Kidney glomerular epithelial cell (primary cell): ENCODE measurements around the gene RNASEH2C.
"Not testable (repeated sequence)": the region's sequence is repeated elsewhere in the genome, so short reads cannot be mapped to it uniquely, and the experiment has no call there.

Source experiments
- DNase-seq: peaks from one replicate; lab custom pipeline; 2025; lab: John Stamatoyannopoulos, UW

RNASEH2C gene

DNA sequence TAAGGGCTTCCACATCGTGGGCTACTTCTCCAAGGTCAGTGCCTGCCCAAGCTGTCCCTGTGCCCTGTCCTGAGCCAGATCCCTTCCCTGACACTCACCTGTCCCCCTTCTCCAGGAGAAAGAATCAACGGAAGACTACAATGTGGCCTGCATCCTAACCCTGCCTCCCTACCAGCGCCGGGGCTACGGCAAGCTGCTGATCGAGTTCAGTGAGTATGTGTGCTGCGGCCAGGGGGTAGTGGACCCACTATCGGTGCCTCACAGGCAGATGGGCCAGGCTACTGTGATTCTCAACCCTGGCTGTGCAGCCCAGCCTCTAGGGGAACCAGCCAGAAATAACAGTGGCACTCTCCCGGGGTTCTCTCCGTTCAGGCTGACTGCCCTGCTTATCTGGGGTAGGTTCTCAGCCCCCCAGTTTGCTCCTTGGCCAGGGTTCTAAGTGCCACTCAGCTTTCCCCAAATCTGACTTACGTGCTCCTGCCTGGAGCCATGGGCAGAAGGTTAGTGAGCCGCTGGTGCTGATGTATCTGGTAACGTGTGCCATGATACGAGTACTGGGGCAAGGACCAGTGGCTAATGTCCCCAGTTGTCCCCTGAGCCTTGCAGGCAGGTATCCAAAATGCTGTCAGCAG lies 3.7 kb downstream of the RNASEH2C start:
- no peak for DNase-seq

DNA sequence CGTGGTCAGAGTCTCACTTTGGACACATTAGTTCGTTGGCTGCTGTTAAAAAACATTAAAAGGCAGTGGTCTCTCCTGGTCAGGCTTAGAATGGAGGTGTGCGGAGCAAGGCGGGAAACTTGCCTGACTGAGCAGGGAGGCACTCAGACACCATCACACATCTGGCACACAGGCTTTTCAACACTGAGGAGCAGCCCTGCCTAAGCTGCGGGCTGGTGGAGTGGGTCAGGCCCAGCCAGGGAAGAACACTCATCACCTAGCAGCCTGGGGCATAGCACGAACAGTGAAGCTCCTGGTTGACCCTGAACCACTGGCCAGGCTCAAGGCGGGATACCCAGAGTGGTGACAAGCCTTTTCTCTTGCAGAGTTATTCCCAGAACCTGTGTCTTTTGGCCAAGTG lies 4.3 kb downstream of the RNASEH2C start:
- no peak for DNase-seq

DNA sequence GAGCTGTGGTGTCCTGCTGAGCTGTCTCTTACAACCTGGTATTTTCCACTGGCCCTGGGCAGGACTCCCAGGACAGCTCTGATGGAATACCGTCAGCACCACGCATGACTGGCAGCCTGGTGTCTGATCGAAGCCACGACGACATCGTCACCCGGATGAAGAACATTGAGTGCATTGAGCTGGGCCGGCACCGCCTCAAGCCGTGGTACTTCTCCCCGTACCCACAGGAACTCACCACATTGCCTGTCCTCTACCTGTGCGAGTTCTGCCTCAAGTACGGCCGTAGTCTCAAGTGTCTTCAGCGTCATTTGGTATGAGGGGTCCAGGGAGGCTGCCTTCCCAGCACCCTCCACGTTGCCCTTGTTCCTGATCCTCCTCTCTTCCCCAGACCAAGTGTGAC lies 6.2 kb downstream of the RNASEH2C start:
- no peak for DNase-seq

DNA sequence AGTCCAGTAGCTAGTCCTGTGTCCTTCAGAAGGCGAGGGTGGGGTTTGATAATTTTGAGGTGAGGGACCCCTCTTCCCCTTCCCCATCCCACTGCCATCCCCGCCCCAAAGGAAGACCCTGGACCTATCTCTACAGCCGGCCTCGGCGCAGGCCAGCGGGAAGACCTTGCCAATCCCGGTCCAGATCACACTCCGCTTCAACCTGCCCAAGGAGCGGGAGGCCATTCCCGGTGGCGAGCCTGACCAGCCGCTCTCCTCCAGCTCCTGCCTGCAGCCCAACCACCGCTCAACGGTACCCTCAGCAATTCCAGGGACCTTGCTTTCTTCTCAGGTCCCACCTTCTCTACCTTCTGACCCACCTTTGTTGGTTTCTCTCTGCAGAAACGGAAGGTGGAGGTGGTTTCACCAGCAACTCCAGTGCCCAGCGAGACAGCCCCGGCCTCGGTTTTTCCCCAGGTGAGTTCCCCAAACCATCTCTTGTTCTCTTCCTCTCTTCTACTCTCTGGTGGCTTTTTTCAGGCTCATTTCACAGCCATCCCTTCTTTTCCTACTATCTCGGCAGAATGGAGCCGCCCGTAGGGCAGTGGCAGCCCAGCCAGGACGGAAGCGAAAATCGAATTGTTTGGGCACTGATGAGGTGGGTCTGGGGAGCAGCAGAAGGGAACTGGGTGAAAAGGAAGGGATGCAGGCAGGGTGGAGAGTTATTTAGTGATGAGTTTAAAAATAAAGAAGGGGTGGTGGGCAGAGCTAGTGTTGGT lies 7.2 kb downstream of the RNASEH2C start:
- no peak for DNase-seq

DNA sequence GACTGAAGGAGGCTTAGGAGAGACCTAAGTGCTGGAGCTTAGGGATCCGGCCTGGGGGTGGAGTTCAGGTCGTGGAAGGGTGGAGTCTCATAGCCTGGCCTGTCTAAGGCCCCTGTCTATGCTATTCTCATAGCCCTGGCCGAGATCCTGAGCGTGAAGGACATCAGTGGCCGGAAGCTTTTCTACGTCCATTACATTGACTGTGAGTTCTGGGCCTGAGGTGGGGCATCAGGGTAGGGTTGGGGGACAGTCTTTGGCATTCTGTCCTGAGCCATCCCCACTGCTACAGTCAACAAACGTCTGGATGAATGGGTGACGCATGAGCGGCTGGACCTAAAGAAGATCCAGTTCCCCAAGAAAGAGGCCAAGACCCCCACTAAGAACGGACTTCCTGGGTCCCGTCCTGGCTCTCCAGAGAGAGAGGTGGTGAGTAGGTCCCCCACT lies 7.9 kb downstream of the RNASEH2C start:
- DNase-seq = no peak

DNA sequence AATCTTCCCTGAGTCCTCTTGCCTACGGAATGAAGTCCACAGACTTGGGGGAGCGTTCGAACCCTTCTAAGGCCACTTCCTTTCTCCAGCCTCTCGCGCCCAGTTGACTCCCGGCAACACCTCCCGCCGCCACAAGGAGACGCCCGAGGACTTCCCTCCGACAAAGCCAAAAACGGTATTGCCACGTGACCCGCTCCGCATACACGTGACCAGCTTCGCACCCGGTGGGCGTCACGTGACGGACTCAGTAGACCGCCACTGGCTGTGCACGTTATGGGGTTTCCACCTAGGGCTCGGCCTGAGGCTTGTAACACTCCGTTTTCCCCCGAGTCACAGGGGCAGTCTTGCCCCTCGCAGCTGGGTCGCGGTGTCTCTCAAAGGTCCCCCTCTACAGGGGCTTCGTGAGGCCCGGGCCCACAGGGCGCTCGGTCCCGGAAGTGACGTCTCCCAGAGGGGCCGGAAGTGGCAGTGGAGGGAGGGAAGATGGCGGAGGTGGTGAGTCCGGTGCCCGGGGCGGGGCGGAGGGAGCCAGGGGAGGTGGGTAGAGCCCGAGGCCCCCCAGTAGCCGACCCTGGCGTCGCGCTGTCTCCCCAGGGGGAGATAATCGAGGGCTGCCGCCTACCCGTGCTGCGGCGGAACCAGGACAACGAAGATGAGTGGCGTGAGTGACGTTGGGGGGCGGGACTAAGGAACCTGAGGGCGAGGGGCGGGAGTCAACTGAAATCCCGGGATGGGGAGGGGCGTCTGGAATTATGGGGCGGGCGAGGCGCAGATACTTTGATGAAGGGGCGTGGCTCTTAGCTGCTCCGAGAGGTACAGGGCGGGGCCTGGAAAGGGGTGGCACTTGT lies 8.6 kb downstream of the RNASEH2C start, which contains the start of gene KAT5:
Gene KAT5, plus strand, starts transcription at position 468 of the 848 bp plus-strand sequence. Its CDS starts 16 bp downstream, at position 484.
- peak; percentile 98 for DNase-seq

DNA sequence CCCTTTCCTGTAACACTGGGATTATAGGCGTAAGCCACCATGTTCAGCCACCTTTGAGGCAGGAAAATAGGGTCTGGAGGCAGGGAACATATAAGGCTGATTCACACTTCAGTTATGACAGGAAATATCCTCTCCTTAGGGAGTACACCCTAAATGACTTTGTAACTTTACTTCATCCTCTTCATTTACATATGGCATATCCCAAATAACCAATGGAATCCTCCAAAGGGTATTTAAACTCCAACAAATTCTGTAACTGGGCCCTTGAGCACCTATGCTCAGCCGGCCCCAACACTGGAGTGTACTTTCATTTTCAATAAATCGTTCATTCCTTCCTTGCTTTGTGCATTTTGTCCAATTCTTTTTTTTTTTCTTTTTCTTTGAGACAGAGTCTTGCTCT lies 10.2 kb downstream of the RNASEH2C start:
- no peak for DNase-seq

DNA sequence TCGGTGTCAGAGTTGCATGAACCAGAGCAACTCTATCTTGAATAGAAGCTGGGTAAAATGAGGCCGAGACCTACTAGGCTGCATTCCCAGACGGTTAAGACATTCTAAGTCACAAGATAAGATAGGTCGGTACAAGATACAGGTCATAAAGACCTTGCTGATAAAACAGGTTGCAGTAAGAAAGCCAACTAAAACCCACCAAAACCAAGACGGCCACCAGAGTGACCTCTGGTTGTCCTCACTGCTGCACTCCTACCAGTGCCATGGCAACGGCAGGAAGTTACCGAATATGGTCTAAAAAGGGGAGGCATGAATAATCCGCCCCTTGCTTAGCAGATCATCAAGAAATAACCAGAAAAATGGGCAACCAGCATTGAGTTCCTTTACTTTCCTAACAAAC lies 10.9 kb downstream of the RNASEH2C start:
- DNase-seq = no peak

DNA sequence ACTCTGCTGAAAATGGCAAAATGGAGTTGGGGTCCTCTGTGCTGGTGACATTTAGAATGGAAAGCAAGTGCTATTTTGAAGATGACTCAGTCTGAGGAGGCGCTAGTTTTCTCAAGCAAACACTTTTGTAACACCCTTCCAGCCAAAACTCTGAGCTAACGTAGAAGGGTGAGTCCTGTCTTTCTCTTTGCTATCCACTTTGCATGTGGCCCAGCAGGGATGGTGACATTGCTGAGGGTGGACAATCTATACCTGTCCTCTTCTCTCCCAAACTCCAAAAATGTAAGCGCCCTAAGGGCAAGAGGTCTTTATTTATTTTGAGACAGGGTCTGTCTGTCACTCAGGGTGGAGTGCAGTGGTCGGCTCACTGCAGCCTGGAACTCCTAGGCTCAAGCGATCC lies 12.1 kb downstream of the RNASEH2C start:
- no peak for DNase-seq

DNA sequence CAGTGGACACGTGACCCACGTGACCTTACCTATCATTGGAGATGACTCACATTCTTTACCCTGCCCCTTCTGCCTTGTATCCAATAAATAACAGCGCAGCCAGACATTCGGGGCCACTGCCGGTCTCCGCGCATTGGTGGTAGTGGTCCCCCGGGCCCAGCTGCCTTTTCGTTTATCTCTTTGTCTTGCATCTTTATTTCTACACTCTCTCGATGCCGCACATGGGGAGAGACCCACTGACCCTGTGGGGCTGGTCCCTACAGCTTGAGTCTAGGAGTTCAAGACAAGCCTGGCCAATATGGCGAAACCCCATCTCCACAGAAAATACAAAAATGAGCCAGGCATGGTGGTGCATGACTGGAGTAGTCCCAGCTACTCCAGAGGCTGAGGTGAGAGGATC lies 13.6 kb downstream of the RNASEH2C start:
- DNase-seq = not testable (repeated sequence)

DNA sequence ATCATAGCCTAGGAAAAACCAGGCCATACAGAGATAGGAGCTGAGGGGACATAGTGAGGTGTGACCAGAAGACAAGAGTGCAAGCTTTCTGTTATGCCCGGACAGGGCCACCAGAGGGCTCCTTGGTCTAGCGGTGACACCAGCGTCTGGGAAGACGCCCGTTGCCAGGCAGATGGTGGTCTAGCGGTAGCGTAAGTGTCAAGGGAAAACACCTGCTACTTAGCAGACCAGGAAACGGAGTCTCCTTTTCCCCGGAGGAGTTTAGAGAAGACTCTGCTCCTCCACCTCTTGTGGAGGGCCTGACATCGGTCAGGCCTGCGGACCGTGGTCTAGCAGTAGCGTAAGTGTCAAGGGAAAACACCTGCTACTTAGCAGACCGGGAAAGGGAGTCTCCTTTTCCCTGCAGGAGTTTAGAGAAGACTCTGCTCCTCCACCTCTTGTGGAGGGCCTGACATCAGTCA lies 14.3 kb downstream of the RNASEH2C start:
- DNase-seq = peak; percentile 3

DNA sequence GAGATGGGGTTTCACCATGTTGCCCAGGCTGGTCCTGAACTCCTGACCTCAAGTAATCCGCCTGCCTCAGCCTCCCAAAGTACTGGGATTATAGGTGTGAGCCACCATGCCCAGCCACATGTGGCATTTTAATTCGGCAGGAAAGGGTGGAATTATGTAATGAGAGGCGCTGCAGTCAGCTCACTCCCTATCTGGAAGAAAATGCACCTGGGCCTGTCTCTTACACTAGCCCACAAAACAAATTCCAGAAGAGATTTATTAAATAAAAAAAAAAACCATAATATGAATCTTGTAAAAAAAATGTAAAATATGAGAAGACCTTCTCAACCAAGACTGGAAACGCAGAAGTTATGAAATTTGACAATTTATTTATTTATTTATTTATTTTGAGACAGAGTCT lies 16.8 kb downstream of the RNASEH2C start:
- no peak for DNase-seq

DNA sequence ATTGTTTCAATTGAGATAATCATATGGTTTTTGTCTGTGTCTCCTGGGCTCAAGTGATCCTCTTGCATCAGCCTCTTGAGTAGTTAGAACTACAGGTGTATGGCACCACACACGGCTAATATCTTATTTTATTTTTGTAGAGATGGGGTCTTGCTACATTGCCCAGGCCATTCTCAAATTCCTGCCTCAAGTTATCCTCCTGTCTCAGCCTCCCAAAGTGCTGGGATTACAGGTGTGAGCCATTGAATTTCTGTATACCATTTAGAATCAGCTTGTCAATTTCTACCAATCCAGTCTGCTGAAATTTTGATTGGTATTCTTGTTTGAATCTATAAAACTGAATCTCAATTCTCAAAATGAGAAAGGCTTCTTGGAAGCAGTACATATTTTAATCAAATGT lies 18.9 kb downstream of the RNASEH2C start:
- no peak for DNase-seq

DNA sequence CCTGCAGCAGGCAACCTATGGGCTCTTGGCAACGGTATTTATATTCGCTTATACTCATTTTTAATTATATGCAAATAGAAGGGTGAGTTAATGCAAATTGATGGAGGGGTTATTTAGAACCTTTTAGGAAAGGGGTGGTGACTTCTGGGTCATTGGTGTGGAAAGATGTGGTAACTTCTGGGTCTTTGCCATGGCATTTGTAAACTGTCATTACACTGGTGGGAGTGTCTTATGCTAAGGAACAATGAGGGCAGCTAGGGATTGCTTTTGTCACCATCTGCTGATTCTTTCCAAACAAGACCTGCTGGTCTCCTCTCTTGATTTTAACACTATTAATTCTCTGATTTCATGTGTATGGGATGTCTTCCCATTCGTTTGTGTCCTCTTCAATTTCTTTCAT lies 20.2 kb downstream of the RNASEH2C start:
- DNase-seq = no peak

DNA sequence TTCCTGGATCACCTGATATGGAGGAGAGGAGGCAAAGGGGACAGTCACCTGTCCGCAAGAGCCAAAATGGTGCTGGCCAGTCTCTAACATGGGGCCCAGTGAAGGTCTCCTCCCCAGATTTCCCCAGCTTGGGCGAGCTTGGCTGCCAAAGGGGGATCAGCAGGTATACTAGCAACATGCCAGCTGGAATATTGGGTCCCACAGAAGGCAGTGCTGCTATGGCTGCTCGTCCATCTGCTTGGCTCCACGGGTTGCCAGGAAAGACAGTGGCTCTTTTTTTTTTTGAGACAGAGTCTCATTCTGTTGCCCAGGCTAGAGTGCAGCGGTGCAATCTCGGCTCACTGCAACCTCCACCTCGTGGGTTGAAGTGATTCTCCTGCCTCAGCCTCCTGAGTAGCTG lies 21.3 kb downstream of the RNASEH2C start:
- DNase-seq = no peak

DNA sequence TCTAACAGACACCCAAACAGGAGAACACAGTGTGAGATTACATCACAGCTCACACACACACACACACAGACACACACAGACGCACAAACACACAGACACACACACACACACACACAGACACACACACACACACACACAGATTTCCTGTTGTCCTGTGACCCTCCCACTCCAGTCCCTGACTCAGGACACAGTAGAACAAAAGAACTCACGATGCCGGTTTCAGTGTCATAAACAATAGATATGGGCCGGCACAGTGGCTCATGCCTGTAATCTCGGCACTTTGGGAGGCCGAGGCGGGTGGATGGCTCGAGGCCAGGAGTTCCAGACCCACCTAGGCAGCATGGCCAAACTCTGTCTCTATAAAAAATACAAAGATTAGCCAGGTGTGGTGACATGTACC lies 22.4 kb downstream of the RNASEH2C start:
- DNase-seq = no peak

DNA sequence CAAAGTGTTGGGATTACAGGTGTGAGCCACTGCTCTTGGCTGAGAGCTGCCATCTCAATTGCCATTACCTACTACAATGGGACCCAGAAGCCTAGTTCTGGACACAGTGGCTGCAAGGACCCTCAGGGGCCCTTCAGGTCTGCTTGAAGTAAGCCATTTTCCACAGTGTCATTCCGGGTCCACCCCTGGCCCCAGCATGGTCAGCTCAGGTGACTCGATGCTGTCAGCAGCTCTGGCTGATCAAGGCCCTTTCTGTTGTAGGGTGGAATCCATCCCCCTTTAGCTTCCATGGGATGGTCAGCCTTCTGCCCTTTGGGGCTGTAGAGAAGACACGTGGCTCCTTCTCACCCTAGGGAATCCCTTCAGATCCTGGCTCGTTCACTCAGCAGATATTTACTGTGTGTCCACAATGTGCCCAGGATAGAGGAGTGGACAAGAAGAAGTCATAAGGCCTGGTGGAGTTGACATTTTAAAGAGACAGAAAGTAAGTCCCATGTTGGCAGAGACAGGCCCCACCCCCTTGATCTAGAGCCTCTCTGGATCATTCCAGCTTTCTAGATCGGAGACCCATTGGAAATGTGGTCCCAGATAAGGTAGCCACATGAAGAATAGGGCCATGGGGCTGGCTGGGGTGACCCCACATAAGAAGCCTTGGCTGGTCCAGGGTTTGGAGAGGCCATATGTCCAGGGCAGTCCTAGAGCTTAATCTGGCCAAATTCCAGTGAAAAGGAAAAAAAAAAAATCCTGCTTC lies 23.6 kb downstream of the RNASEH2C start:
- DNase-seq = no peak

DNA sequence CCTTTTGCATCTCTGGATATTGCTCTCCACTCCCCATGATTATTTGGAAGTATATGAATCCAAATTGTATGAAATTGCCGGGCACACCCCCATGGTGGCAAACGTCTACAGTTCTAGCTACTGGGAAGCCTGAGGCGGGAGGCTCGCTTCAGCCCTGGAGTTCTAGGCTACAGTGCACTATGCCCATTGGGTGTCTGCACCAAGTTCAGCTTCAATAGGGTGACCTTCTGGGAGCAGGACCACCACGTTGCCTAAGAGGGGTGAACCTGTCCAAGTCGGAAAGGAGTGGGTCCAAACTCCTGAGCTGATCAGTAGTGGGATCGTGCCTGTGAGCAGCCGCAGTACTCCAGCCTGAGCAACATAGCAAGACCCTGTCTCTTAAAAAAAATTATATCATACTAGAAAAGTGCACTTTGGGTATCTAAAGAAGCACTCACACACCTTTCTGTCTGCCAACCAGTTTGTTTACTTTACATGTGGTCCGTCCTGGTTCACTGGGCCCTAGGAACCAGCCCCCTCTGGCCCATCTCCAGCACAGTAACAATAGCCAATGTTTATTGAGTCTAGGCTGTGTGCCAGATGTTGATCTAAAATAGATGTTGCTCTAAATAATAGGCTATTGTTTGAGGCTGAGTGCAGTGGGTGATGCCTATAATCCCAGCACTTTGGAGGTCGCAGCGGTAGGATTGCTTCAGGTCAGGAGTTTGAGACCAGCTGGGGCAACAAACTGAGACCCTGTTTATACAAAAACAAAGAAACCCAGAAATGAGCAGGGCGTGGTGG lies 24.9 kb downstream of the RNASEH2C start:
- DNase-seq = peak; percentile 61

DNA sequence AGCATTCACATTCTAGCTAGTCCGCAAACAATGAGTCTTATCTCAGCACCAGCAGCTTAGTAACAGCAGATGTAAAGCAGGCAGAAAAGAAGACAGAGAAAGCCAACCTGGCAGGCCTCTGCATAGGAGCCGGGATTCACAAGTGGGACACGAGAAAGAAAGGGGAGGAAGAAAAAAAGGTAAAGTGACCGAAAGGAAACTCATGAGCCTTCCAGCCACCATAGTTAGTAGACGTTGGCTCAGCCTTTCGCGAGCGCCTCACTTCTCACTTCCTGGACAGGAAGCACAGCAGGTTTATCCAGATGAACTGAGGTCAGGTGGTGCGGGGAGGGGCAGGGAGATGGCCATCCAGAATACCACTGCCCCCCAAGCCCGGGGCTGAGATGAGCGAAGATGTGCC lies 28.2 kb downstream of the RNASEH2C start:
- no peak for DNase-seq

DNA sequence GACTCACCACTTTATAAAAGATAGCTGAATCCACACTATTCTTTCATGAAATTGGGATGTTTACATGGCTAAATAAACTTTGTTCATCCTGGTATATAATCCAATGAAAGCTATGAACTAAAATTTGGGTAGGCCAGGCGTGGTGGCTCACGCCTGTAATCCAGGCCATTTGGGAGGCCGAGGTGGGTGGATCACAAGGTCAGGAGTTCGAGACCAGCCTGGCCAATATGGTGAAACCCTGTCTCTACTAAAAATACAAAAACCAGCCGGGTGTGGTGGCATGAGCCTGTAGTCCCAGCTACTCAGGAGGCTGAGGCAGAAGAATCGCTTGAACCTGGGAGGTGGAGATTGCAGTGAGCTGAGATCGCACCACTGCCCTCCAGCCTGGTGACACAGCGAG lies 28.8 kb downstream of the RNASEH2C start:
- DNase-seq = not testable (repeated sequence)

DNA sequence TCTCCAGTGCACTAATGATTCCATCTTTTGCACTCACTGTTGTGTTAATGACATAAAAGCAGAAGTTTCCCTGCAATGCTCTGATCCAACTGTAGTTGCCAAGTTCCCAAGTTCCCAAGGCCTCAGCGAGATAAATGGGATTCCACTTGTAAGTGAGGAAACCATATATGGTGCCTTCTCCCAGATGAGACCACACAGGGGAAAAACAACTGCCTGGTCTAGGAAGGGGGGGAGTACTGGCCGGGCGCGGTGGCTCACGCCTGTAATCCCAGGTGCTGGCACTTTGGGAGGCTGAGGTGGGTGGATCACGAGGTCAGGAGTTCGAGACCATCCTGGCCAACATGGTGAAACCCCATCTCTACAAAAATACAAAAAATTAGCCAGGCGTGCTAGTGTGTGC lies 34.6 kb downstream of the RNASEH2C start:
- no peak for DNase-seq
